Testis (tissue), 3 donors: ENCODE measurements around the gene RAMACL. TPM values are rescaled to one million over a fixed set of nuclear protein-coding genes. Genes with fewer than 3 reads are reported as not detected.

Experiments used
- DNase-seq: peaks from one replicate; pipeline ENCODE4 v3.0.0-alpha.2; 2019
- H3K27ac ChIP-seq, 2 donors: fragments of 200-600 bp; sonication (generic); one replicate each; pipeline ENCODE4 v1.5.1; 2019
- H3K27me3 ChIP-seq: fragments of 200-600 bp; sonication (generic); one replicate; pipeline ENCODE4 v1.5.1; 2019
- H3K36me3 ChIP-seq: fragments of 200-600 bp; sonication (generic); one replicate; pipeline ENCODE4 v1.5.1; 2017; ENCODE audit warnings: low read depth; ENCODE audit errors: missing control alignments
- H3K4me1 ChIP-seq: fragments of 200-600 bp; sonication (generic); one replicate; pipeline ENCODE4 v1.5.1; 2019
- H3K4me3 ChIP-seq, 2 donors: fragments of 200-600 bp; sonication (generic); one replicate each; pipeline ENCODE4 v1.5.1; 2017 to 2019
- H3K9me3 ChIP-seq: fragments of 200-600 bp; sonication (generic); one replicate; pipeline ENCODE4 v1.5.1; 2017
- CTCF ChIP-seq, 3 experiments: fragments of 450-650 bp in 2 of 3; fragments of 200-600 bp in 1 of 3; sonication (generic) in 1 of 3; IDR thresholded peaks; one replicate each; pipeline ENCODE4 v1.5.1; 2016 to 2019; ENCODE audit warnings: antibody characterized with exemption in 3 of 3, mild to moderate bottlenecking in 2 of 3, moderate library complexity in 1 of 3
- POLR2A ChIP-seq: fragments of 450-650 bp; IDR thresholded peaks from one replicate; pipeline ENCODE4 v1.6.1; 2017; ENCODE audit warnings: antibody characterized with exemption, mild to moderate bottlenecking, moderate library complexity
- WGBS, 2 donors: methylation state at CpG; one replicate each; pipeline ENCODE4 v1.1.5; 2018; 5-methylcytosine and 5-hydroxymethylcytosine counted together
- intact Hi-C: fragments of 100-400 bp; cut with DNase I; formaldehyde crosslinking; loops from one replicate; pipeline ENCODE4 v1.15.1; 2023; ENCODE audit warnings: low total_unique reads
- polyA plus RNA-seq: library from polyadenylated mRNA; stranded (reverse); fragments of 350-450 nt; fragmentation: Illumina TruSeq; extraction: RNeasy Lipid Tissue Mini Kit (QIAGEN cat#74804); gene quantifications from one replicate; pipeline ENCODE4 v1.2.3, GENCODE V29; 2014; ENCODE audit warnings: low read depth, low replicate concordance; ENCODE audit not compliant: insufficient read depth
- total RNA-seq, 2 donors: library from RNA; depleted of rRNA; stranded (reverse); fragments of >200 nt; gene quantifications; one replicate each; pipeline ENCODE4 v1.2.3, GENCODE V29; 2016

Gene RAMACL
- total and polyA plus RNA-seq, 3 donors from 2014 or later, result 1.7 to 1.9 TPM; not detected in 1

DNA sequence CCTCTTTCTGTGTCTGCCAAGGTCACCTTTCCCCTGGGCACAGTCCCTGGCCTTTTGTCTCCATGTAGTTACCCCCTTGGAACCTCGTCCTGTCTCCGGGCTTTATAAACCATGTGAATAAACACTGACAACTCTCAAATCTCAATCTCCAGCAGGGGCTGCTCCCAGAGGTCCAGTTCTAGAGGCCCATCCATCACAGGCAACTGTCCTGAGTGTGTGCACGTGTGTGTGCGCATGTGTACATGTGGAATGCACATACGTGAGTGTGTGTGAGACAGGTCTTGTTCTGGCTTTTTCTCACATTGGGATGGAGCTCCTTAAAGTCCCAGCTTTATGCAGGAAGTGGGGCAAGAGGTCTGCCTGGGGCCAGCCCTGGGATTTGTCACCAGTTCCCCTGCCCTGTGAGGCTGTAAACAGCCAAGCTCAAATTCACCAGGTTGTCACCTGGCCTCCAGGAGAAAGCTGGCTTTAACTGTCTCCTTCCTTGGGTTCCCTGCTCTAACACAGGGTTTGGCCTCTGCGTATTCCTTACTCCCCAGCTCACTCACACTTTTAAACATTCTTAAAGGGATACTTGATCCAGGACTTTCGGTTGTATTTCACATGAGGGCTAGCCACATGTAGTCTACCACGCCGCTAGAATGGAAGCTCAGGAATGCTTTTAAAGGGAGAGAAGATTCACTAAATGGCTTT lies 42.7 kb downstream of the RAMACL start:
- intact Hi-C loops, result no loop called here
- Histone ChIP-seq H3K4me1 (no peaks in the 10 kb centered on the region), H3K9me3 (no peaks in the 10 kb centered on the region), H3K27me3 (no peaks in the 10 kb centered on the region), H3K36me3 (no peaks in the 10 kb centered on the region), H3K27ac (no peak overlapping the region), H3K4me3 (no peak overlapping the region)
- no peak for DNase-seq
- no peak for TF ChIP-seq POLR2A
- no peak for TF ChIP-seq CTCF (IDR thresholded peaks at IDR 0.05)
- WGBS, 2 donors, result 91% methylated on average over 9 of the region's 9 CpGs

DNA sequence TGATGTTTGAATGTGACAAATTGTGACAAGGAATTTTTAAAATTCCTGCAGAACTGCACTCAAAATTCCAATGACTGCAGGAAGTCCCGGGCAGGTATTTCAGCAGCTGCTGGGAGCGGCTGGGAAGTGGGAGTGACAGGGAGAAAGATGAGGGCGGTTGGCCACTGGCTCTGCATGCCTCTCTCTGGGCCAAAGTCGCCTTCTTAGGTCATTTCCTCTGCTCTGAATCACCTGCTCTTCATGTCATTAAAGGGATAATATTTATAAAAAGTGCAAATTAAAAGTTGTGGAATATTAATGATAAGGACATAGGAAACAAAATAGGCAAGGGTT lies 43.9 kb downstream of the RAMACL start:
- Histone ChIP-seq H3K27me3 (no peaks in the 10 kb centered on the region), H3K4me1 (no peaks in the 10 kb centered on the region), H3K4me3 (no peak overlapping the region), H3K36me3 (no peaks in the 10 kb centered on the region), H3K27ac (no peak overlapping the region), H3K9me3 (no peaks in the 10 kb centered on the region)
- intact Hi-C loops, result no loop called here
- DNase-seq, result no peak
- TF ChIP-seq CTCF (IDR thresholded peaks at IDR 0.05) (no peak), POLR2A (no peak)
- 56 to 83% methylated on average over 4 of the region's 4 CpGs for WGBS, 2 donors

DNA sequence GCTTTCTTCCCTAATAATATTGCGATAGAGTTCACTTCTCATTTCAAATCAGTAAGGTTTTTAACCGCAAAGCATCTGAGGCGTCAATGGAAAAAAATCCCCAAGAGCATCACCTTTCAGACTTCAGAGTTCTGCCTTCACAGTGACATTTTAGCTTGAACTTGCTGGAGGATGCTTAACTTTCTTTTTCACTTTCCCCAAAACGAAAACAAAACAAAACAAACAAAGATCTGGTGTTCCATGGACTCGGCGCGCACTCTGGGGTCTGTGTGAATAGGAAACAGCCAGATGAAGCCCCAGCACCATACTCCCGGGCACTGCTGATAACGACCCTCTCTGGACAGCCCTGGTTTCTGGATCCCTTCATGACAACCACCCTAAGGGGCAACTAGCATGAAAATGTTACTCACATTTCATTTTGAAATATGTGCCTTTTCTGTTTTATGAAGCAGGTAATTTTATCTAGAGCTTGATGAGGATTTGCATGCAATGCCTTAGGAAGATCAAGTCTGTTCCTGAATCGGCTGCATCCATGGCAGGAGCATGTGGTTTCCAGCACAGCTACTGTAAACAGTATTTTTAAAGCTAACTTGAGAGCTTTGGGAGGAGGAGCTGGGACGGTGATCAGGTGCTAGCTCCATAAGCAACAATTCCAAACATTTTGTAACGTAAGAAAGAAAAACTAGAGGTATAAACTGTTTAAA lies 44.5 kb downstream of the RAMACL start:
- no peak for TF ChIP-seq POLR2A
- no peak for TF ChIP-seq CTCF (IDR thresholded peaks at IDR 0.05)
- H3K36me3 ChIP-seq, result no peaks in the 10 kb centered on the region
- intact Hi-C loops, result no loop called here
- no peak overlapping the region for H3K27ac ChIP-seq
- 68 to 85% methylated on average over 12 of the region's 12 CpGs for WGBS, 2 donors
- no peaks in the 10 kb centered on the region for H3K27me3 ChIP-seq
- H3K4me1 ChIP-seq, result no peaks in the 10 kb centered on the region
- H3K9me3 ChIP-seq, result no peaks in the 10 kb centered on the region
- no peak for DNase-seq
- H3K4me3 ChIP-seq, result no peak overlapping the region

DNA sequence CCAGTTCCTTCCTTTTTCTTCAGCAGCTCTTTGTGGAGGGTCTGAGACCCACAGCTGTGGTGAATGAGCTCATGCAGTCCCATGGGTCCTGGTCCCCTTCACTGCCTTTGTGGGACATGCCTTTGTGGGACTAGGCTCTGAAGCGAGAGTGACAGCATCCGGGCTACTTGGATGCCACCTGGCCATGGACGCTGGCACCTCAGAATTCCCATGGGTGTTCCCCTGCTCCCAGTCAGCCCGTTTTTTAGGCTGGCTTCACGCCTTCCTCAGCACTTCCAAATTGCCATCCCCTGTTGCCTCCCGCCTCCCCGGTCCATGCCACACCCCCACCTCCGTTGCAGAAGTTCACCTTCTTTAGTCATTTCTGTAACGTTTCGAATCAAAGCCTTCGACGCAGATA lies 45.1 kb downstream of the RAMACL start:
- no peak for DNase-seq
- Histone ChIP-seq H3K4me1 (no peaks in the 10 kb centered on the region), H3K27me3 (no peaks in the 10 kb centered on the region), H3K36me3 (no peaks in the 10 kb centered on the region), H3K27ac (no peak overlapping the region), H3K4me3 (no peak overlapping the region), H3K9me3 (no peaks in the 10 kb centered on the region)
- WGBS, 2 donors, result 81 to 89% methylated on average over 12 of the region's 12 CpGs
- no peak for TF ChIP-seq CTCF (IDR thresholded peaks at IDR 0.05)
- no peak for TF ChIP-seq POLR2A
- intact Hi-C loops, result no loop called here
